Heart left ventricle (tissue), 13 donors: ENCODE data around the gene COL2A1.

Source experiments
- CTCF ChIP-seq, 12 donors: fragments of 200-600 bp; sonication (generic) in 4 of 12; IDR thresholded peaks; one replicate each; pipeline versions ENCODE4 v1.5.0 to v1.8.0; 2018 to 2022; ENCODE audit warnings: antibody characterized with exemption in 12 of 12, mild to moderate bottlenecking in 5 of 12
- POLR2A ChIP-seq, 2 donors: fragments of 450-650 bp; IDR thresholded peaks; one replicate each; pipeline ENCODE4 v1.6.1; 2017; ENCODE audit warnings: antibody characterized with exemption in 2 of 2, mild to moderate bottlenecking in 2 of 2, moderate library complexity in 2 of 2
- donor health status: ischemic (EF 13 %, LVEDD 7.1; RV severe dilation, severe dysfunction).
- donor health status: DM: no; HTN: yes; CAD: no.
- donor health status: DM: no; HTN: no; CAD: no.
- donor health status: ischemic (EF 25% LVEDD 6.9; RV normal size, moderate dysfunction).
- donor health status: ischemic (EF 25% LVEDD 5.7; RV mildly dilated, moderate dysfunction).
- donor health status: ischemic (EF 35%, LVEDD 5.7; RV mildly dilated, moderate dysfunction).
- donor health status: nonischemic (EF 11% LVEDD 7.7; RV severe dilation, severe dysfunction).
- donor health status: DM: yes; HTN: yes; CAD: no.
- donor health status: PGD.
- donor health status: ischemic (EF 29% LVEDD 5.4; RV normal size, mild dysfunction).
- donor health status: nonischemic (EF 23%, LVEDD 6.1; RV moderate dilation, normal function).

- TF ChIP-seq CTCF (IDR thresholded peaks at IDR 0.05) (no peak), POLR2A (IDR thresholded peaks at IDR 0.05) (no peak)
These were observed 1.4 kb upstream of the COL2A1 start for GRCh38 chr12:48005750-48006021.
